Kasumi-1 (cell line): Measurements from ENCODE around the gene FOXP1.

Source experiments
- DNase-seq, 2 experiments: peaks; one replicate each; lab custom pipeline; 2025; lab: John Stamatoyannopoulos, UW

Gene FOXP1

DNA sequence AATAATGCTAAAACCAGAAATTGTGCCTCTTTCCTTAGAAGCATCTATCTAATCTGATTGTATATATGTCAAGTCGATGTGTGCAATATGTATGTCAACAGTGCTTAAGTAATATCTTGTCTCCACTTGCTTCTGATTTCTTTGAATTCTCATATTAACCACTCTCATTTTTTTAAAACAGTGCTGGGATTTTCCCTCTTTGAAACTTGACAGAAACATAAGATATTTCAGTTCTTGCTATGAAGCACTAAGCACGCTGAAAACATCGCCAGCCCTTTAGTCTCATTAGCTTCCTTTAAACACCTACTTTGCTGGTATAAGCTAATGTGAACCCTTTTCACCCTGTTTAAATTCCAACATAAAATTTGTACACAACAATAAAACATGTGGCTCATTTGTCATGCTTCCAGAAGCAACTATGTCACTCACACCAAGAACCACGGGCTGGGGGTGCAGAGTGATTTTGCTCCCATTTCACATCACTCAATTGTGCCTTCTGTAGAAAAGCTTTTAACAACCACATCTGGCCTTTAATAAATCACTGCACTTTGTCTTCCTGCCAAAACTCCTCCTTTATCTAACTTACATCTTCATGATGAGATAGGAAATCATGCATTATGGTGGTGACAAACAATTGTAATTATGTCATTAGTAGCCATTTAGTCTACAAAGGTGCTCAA lies 185.2 kb downstream of the FOXP1 start:
- DNase-seq: no peak

DNA sequence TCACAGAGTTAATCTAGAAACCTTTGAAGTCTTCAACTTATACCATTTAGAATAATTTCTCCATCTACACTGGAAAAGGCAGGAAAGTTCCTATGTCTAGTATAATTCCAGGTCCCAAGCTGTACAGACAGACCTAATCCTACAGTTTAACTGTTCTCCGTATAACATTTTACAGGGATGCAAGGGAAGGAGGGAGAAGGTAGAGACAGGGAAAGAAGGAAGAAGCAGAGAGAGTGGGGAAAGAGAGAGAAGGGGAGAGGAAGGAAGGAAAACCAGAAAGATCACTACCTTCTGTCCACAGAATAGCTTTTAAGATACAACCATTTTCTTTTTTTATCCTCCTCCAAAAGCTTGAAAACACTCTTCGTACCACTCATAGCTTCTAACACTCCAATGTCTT lies 185.8 kb downstream of the FOXP1 start:
- no peak for DNase-seq

DNA sequence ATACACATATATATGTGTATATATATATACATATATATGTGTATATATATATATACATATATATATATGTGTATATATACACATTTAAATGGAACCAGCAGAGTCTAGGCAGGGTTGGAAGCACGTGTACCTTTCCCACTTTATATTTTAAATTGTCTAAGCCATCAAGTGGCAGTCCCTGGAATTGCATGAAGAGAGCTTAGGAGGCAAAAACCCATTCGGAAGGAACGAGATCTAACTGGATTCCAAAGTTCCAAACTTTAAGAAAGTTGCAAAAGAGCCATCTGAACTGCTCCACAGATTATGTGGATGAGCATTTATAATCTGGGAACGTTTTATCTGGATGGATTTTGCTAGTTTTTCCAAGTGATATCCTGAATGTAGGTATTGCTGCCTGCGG lies 186.5 kb downstream of the FOXP1 start:
- DNase-seq: peak; percentile 65

DNA sequence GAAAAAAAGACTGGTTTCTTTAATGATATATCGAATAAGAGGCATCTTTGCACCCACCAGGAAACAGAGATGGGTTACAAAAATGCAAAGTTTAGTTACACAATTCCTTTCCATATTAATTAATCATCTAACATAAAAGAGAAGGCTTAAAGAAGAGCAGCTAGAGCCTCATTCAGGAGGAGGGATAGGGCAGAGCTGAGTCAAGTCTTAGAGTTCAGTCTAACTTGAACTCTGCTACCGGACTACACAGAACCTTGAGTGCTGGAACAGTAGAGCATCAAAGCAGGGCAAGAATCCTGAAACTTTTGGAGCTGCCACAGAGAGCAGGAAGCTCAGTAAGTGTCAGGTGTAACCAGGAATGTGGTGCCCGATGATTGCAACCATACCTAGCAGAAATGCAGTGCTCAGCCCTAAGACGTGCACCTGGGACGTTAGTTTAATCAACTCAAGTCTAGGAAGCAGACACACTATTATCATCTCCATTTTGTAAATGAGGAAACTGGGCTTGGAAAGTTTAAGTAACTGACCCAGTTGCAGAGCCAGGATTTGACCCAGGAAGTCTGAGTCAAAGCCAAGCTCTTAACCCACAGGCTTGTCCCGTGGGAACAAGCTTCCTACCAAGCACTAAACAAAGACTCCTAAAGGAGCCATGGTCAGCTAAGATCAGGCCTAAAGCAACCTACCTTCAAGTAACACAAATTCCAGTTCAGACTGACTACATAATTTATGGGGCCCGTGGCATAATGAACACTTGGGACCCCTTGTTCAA lies 187.4 kb downstream of the FOXP1 start:
- DNase-seq: no peak

DNA sequence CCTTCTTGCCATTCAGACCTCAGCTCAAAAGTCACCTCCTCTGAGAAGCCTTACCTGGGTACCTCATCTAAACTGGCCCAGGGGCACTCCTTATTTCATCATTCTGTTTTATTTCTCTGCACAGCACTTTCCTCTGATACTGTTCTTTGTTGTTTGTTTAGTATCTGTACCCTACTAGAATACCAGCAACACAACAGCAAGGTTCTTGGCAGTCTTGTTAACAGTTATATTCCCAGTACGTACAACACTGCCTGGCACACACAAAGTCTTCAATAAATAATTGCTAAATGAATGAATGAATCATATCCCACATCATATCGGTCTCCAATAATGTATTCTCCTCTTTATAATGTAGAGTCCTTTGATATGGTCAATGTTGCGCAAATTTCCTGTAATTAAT lies 188.1 kb downstream of the FOXP1 start:
- no peak for DNase-seq

DNA sequence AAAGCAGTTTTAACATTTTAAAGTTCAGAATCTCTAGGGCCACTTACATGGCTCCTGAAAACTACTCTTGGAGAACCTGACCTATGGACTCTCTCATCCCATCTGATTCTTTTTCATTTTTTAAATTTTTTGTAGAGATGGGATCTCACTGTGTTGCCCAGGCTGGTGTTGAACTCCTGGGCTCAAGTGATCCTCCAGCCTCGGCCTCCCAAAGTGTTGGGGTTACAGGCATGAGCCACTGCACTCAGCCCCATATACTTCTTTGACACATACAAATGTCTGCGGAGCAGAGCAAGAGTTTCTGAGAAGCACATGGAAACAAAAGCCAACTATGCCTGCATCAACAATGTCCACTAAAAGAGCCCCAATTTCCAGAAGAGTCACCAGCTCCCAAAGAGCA lies 189.8 kb downstream of the FOXP1 start:
- DNase-seq: no peak

DNA sequence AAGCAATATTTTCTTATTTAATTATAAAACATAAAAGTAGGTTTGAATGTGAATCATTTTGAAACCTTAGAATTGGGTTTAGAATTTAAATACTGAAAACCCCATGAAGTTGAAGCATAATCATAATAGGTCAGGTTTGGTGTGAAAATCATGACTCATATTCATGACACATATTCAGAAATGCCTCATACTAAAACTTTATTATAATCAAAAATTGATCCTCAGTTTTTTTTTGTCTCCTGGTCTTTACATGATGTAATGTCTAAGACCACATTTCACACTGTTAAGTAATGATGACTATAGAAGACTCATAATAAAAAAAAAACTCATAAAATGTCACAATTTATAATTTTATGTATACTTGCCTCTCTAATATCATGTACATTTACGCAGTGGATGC lies 190.4 kb downstream of the FOXP1 start:
- no peak for DNase-seq

DNA sequence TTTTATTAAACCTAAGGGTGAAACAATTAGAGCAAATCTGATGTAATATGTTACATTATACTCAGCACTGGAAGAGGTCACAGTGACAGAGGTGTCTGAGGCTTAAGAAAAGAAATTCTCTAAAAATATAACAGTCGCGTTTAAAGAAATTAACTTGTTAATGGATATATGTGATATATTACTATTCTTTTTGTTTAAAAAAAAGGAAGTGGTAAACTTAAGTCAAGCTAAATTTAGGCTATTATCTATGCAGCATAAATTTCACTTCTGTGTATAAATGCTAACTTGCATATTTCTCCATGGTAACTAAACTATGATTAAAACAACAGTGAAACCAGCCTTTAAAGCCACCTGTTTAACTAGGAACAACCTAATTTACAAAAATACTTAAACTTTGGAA lies 191.3 kb downstream of the FOXP1 start:
- peak in 1 of 2 experiments; percentile 26 for DNase-seq

DNA sequence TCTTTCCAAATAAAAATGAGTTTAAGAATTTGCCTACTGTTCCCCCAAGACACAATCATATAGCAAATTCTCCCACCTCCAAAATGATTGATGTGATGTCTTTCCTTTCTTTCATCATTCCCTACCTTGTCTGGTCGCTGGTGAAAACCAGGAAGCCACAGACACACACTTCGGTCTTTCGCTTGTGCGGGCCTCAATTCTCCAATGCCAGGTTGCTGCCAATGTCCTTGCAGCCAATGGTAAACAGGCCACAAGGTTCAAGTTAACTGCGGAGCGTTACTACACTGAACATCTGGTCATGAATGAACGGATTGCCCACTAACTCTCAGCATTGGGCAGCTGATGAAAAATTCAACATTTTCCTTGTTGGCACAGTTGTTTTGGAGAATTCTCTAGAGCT lies 192.2 kb downstream of the FOXP1 start:
- DNase-seq: no peak

DNA sequence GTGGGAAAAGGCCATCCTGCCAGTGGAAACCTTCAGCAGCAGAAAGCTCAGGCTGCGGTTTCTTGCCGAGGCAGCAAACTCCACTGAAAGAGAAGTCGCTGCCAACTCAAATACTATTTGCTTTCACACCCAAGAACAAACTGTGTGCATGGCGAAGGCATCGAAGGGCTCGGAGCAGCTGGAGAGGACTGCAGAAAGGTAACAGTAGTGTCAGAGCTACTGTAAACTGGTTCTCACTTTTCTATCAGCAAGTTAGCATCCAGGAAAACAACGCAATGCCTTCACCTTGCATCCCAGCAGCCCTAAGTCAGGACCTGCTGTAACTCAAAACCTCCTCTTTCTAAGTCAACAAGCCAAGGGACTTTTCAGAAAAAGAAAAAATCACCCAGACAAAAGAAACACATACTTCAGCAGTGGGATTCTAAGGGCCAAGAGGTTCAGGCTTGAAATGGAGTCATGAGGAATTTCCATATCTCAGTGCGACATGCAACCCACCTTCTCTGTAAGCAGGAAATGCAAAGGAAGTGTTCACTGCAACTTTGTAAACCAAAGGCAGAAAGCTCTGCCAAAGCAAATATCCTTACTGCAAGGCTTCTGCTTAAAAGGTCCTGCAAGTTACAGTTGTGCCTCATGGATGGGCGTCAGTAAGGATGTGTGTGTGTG lies 193.5 kb downstream of the FOXP1 start:
- peak; percentile 86 to 92 for DNase-seq

DNA sequence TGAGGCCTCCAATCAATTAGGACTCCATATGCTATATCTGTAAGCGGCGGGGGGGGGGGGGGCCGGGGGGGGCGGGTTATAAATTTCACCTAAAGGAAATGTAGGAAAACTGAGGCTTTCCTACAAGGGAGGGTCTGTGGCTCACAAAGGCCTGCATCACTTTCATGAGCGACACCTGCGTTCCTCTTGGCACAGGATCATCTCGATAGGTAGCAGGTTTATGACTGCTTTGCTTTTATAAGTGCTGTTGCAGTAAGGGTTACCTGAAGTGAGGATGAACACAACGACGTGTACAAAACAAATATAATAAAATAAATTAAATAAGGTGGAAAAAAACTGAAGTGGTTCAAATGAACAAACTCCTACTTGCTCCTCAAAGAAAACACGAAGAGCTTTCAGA lies 194.3 kb downstream of the FOXP1 start:
- no peak for DNase-seq

DNA sequence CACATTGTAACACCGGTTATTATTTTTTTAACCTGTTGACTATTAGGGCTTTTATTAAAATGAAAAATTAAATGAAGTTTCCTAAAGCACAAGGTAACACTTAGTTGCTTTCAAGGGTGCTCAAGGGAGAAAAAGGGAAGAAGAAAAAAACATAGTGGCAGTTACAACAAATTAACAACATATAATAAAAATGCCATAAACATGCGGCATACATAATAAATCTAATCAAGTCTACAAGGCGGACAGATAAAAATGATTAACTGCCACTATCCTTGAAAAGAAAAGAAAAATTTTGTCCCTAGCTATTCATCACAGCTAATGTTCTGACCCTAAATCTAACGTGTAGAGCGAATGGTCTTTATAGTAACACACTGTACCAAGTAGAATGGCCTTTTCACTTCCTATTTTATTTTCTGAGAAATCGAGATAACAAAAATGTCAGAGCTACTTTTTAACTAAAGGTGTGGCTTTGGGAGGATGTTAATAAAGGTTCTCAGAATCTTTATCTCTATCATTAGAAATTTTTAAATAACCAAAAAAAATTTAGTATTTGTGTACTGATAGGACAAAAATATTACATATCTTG lies 194.9 kb downstream of the FOXP1 start:
- DNase-seq: no peak

DNA sequence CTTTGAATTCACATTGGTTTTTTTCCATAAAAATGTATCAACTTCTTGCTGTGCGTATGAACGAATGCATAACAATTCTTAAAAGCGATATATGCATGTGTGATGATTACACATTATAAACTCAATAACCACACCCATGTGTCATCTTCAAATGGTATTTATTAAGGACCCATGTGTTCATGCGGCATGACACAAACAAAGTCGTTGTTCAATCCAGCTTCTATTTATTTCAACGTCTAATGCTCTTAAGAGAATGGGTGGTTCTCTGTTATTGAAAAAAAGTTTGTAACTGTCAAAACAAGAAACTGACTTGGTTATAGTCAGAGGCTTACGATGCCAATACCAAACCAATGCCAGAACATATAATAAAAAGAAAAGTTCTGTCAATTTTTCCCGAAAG lies 195.9 kb downstream of the FOXP1 start:
- no peak for DNase-seq

DNA sequence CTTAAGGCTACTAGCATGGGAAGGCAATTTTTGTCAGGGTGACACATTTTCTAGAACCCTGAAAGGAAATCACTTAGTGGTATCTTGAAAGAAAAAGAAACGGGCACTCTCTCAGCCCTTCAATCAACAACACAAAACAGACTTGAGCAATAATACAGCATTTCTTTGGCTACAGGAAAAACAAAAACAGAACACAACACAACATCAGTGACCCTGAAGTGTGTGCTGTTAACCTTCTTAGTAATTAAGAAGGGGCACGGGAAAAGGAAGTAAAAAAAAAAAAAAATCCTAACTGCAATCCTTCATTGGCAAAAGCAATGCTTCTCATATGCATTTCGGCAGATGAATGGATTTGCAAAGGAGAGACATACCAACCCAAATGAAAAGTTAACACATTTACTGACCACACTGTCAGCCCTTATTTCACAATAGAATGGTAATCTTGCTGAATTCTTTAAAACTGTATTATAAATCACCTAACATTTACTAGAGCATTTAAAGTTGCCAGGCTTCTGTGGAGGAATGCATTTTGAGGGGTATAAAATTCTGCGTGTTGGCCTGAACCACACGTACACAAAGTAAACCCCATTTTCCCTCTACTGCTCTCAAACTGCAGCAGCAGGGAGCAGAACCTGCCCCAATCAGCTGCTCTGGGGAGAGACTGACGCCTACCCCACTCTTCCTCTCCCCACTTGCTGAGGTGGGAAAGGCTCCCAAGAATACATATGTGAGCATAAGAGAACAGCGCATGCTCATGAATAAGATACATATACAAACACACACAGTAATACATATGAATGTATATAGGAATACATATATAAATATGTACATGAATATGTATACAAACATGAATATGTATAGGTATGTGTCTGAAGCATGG lies 198.5 kb downstream of the FOXP1 start:
- DNase-seq: no peak

DNA sequence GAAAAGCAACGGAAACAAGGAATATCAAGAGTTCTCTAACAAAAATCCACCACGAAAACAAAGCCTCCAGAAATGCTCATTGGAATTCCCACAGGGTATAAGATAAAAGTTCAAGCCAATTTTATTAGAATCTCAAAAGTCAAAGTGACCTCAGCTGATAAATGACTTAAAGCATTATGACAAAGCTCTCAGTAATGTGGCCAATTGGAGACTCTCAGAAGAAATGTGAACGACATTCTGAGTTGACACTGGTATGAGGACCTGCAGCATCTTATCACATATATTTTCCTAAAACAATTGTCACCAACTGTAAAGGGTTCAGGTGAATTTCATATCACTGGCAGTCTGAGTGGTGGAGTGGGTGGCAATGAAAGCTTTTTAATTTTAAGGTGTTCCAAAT lies 199.1 kb downstream of the FOXP1 start:
- no peak for DNase-seq

DNA sequence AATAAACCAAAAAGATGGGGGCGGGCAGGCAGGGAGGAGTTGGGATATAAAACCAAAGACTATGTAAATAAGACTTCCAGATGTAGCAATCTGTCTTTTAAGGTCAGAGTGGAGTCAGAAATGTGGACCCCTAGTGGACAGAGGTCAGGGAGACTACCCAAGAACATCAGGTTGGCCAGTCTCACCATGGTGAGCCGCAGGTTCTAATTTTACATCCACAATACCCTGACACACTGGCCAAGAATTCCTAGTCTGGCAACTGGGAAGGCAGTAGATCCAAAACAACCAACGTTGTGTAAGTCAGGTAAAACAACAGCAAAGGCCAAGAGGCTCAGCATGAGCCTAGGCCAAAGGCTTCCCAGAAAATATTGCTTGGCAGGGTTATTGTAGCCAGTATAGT lies 203.4 kb downstream of the FOXP1 start:
- no peak for DNase-seq

DNA sequence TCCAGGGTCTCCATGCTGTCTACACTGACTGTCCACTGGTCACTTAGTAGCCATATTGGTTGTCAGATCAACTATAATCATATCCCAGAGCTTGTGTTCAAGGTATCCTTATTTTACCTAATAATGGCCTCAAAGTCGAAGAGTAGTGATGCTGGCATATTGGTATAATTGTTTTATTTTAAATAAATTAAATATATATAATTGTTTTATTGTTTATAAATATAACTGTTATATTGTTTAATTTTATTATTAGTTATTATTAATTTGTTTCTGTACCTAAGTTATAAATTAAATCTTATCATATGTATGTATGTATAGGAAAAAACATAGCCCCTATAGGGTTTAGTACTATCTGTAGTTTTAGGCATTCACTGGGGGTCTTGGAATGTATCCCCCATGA lies 205.0 kb downstream of the FOXP1 start:
- no peak for DNase-seq

DNA sequence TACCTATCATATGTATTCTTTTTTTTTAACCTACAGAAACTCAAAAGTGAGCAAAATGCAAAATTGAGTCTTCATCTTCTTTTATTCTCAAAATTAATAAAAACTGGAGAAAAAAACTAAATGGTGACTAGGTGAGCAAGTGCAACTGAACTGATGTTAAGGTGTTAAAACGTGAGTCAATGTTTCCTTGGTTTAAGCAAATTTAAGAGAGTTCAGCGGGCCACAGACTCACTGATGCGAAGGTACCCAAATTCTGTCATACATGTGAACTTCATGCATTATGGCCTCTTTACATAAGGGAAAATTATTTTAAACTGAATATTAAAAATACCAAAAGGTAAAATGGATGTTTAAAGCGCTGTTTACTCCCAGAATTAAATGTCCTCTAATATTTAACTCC lies 206.6 kb downstream of the FOXP1 start:
- no peak for DNase-seq

DNA sequence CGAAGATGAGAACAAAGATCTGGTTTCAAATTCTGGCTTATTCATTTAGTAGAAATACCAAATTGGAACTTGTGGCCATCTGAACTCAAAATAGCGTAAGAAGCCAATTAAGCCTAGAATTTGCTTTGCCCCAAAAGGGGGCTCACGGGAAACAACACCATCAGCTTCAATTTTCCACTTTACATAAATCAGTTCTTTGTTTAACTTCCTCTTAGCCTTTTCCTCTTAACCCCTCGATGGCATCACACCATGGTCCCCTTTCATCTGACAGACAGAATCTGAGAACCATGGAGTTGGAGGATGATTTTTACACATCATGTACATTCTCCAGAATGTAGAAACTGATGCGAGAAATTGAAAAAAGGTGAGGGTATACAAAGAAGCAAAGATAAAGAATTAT lies 207.0 kb downstream of the FOXP1 start:
- no peak for DNase-seq

DNA sequence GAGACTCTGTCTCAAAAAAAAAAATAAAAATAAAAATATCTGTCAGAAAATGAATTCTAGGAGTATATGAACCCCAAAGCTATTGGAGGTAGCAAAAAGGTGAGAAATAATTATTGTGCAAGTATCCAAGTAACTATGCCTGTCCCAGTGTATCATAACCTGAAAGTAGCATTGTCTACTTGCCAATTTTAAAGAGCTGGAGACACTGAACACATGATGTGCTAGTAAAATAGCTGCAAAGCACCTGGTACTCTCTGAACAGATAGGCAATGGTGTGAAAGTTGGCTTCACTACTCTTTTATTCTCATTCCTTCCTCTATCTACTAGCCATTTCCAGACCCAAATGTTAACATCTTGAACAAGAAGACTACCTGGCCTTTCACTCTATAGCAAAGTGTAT lies 208.9 kb downstream of the FOXP1 start:
- no peak for DNase-seq

DNA sequence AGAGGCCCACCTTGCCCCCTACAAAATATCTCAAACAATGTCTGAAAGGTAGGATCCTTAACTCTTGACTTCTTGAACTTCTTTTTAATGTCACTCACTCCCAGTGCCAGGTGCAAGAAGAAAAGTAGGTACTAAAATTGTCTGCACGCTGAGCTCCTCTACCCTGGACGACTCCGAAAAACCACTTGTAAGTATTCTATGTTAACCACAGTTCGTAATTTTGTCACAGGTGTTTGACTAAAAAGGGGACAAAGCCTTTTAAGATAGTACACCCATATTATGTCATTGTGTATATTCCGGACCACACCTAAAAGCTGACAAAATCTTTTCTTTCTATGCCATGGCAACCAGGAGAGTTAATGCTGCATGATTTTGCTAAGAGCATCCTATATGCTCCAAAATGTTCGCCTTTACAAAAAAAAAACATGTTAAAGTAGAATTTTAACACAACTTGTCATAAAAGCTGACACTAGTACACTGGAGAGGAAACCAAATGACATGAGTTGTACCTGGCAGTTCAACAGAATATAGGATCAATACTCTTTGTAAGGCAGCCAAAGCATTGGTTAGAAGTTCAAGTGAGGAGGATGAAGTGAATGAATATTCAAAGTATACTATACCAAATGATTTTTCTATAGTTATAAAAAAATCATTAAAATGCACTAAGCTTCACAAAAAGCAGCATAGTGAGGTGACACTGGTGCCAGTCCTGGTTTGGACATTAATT lies 210.5 kb downstream of the FOXP1 start:
- DNase-seq: no peak
